Activated CD8-positive, alpha-beta T cell treated with anti-CD3 and anti-CD28 coated beads, Interleukin-2, amount 10 ng/mL, durations not matched to agents 7 days and 5 days (primary cell): ENCODE data around the gene SIGLECL1. TPM values are rescaled to one million over a fixed set of nuclear protein-coding genes. Genes with fewer than 3 reads are reported as not detected.
"Not testable (repeated sequence)": the region's sequence is repeated elsewhere in the genome, so short reads cannot be mapped to it uniquely, and the experiment has no call there.

Experiments used
- ATAC-seq: fragments of 150-1000 bp; cut with Tn5 transposase; one replicate; pipeline ENCODE4 v1.10.0; 2021; ENCODE audit warnings: moderate library complexity
- CTCF ChIA-PET: fragments of 350-600 bp; sonication (Branson Sonifier 250); formaldehyde crosslinking; loops from one replicate; lab custom pipeline; 2021; ENCODE audit warnings: antibody characterized with exemption; lab: Charles Lee
- POLR2A ChIA-PET: fragments of 350-600 bp; sonication (Branson Sonifier 250); formaldehyde crosslinking; loops from one replicate; lab custom pipeline; 2021; ENCODE audit warnings: antibody characterized with exemption; lab: Charles Lee
- DNase-seq: peaks from one replicate; pipeline ENCODE4 v3.0.0-alpha.2; 2020
- H3K27ac Mint-ChIP-seq: one replicate; pipeline ENCODE4 v1.8.0; 2021; ENCODE audit warnings: mild to moderate bottlenecking, mixed read lengths
- H3K27me3 Mint-ChIP-seq: one replicate; pipeline ENCODE4 v1.8.0; 2021; ENCODE audit warnings: low read depth, mixed read lengths
- H3K36me3 Mint-ChIP-seq: one replicate; pipeline ENCODE4 v1.8.0; 2021; ENCODE audit warnings: low read depth, mixed read lengths
- H3K4me1 Mint-ChIP-seq: one replicate; pipeline ENCODE4 v1.8.0; 2021; ENCODE audit warnings: low read depth, mixed read lengths
- H3K4me3 Mint-ChIP-seq: one replicate; pipeline ENCODE4 v1.8.0; 2021; ENCODE audit warnings: mild to moderate bottlenecking, mixed read lengths
- H3K9me3 Mint-ChIP-seq: one replicate; pipeline ENCODE4 v1.8.0; 2022; ENCODE audit warnings: mixed read lengths; ENCODE audit not compliant: insufficient read depth
- total RNA-seq, 2 experiments: library from RNA; stranded (reverse); gene quantifications; one replicate each; pipeline ENCODE4 v1.2.3, GENCODE V29; 2021

Gene SIGLECL1
- total RNA-seq = not detected

DNA sequence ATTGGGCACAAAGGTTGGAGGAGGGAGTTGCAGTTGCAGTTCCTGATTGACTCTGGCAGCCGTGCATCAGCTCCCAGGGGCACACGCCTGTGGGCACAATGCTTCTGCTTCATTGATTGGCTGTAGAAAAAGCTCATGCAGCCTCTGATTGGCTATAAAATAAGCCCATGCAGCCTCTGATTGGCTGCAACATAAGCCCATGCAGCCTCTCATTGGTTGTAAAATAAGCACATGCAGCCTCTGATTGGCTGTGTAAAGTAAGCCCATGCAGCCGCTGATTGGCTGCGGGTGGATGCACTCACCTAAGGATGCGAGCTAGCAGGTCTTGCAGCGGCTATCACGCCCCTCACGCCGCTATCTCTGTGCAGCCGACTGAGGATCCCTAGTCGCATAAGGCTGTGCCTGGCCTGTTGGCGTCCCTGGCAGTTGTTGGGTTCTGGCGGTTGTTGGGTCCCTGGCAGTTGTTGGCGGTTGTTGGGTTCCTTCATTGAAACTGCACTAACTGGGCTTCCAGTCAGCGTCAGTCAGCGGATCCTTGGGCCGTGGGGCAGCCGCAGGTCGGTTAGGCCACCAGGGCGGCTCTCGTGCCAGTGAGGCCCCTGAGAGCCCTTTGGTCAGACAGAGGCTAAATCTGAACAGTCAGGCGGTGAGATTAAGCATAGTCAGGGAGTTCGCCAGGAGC is at the start of gene SIGLECL1:
SIGLECL1 (plus strand) TSS at position 295 of the 682 bp plus-strand sequence. CDS start 12,993 bp downstream, outside the sequence.
- ATAC-seq (no peak), DNase-seq (no peak)
- H3K4me1 Mint-ChIP-seq = peaks cover 80% of the 10 kb centered on the region
- CTCF ChIA-PET = interaction anchor here (3.1 kb wide), 1 partner anchor 9 kb away, joined by 20 read pairs; no protein-coding TSS in a partner anchor
- H3K27me3 Mint-ChIP-seq = no peaks in the 10 kb centered on the region
- peaks cover 14% of the 10 kb centered on the region for H3K36me3 Mint-ChIP-seq
- POLR2A ChIA-PET = no interaction called here
- peak within 1 kb of the TSS; percentile 42 for H3K27ac Mint-ChIP-seq
- no peaks in the 10 kb centered on the region for H3K9me3 Mint-ChIP-seq
- no peak within 1 kb of the TSS for H3K4me3 Mint-ChIP-seq

DNA sequence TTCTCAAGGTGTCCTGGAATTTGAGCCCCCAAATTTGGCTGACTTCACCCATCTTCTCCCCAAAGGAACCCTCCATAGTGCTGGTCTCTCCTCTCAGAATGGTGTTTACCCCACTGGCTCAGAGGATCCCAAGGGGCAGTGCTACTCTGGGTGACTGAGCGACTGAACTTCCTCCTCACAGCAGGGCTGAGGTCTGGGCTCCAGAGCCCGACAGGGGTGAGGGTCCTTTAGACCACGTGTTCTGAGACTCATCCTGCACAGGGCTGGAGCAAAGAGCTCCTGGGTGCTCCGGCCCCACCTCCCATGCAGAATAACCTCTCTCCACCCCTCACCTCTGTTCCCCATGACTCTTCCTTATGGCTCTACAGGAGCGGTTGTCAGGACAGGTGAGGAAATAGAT is 49.2 kb upstream of the SIGLECL1 start:
- Mint-ChIP-seq H3K36me3 (no peaks in the 10 kb centered on the region), H3K4me3 (no peak overlapping the region), H3K9me3 (no peaks in the 10 kb centered on the region), H3K27ac (no peak overlapping the region), H3K4me1 (peaks cover 5% of the 10 kb centered on the region), H3K27me3 (peaks cover 33% of the 10 kb centered on the region)
- DNase-seq (no peak), ATAC-seq (no peak)
- POLR2A ChIA-PET = no interaction called here
- CTCF ChIA-PET = no interaction called here

DNA sequence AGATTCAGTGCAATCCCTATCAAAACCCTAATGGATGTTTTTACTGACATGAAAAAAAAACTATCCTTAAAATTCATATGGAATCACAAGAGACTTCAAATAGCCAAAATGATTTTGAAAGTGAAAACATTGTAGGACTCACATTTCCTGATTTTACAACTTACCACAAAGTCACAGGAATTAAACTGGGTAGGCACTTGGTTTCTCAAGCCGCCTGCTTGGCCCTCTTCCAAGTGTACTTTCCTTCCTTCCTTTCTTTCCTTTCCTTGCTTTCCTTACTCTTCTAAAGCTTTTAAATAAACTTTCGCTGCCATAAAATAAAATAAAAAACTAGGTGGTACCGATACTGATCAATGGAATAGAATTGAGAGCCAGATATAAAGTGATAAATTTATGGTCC is 47.0 kb upstream of the SIGLECL1 start:
- no peak overlapping the region for H3K4me3 Mint-ChIP-seq
- CTCF ChIA-PET = interaction anchor here (0.7 kb wide), 1 partner anchor 63 kb away, joined by 3 read pairs; no protein-coding TSS in a partner anchor

GRCh38 chr19:51204321-51204720 is 46.6 kb upstream of the SIGLECL1 start:
- H3K4me1 Mint-ChIP-seq = peaks cover 17% of the 10 kb centered on the region

More for the DNA sequence above, 47.0 kb upstream of the SIGLECL1 start:
- ATAC-seq (no peak), DNase-seq (no peak)
- Mint-ChIP-seq H3K4me1 (peaks cover 17% of the 10 kb centered on the region), H3K27me3 (peaks cover 38% of the 10 kb centered on the region), H3K9me3 (no peaks in the 10 kb centered on the region), H3K27ac (no peak overlapping the region), H3K36me3 (no peaks in the 10 kb centered on the region)
- POLR2A ChIA-PET = no interaction called here

GRCh38 chr19:51207747-51208146 is 43.1 kb upstream of the SIGLECL1 start:
- ChIA-PET CTCF (interaction anchor here (1.4 to 1.6 kb wide), 2 partner anchors 24 to 51 kb away, joined by 3 read pairs; no protein-coding TSS in a partner anchor), POLR2A (no interaction called here)
- H3K9me3 Mint-ChIP-seq = no peaks in the 10 kb centered on the region
- no peak for ATAC-seq
- H3K27ac Mint-ChIP-seq = no peak overlapping the region
- peaks cover 31% of the 10 kb centered on the region for H3K4me1 Mint-ChIP-seq
- H3K27me3 Mint-ChIP-seq = peaks cover 44% of the 10 kb centered on the region
- DNase-seq = no peak
- H3K4me3 Mint-ChIP-seq = no peak overlapping the region
- no peaks in the 10 kb centered on the region for H3K36me3 Mint-ChIP-seq

More at GRCh38 chr19:51204321-51204720, 46.6 kb upstream of the SIGLECL1 start:
- no peak overlapping the region for H3K27ac Mint-ChIP-seq
- CTCF ChIA-PET = interaction anchor here (0.7 kb wide), 1 partner anchor 63 kb away, joined by 3 read pairs; no protein-coding TSS in a partner anchor
- no peak overlapping the region for H3K4me3 Mint-ChIP-seq
- ATAC-seq (no peak), DNase-seq (no peak)
- peaks cover 42% of the 10 kb centered on the region for H3K27me3 Mint-ChIP-seq
- no peaks in the 10 kb centered on the region for H3K36me3 Mint-ChIP-seq
- H3K9me3 Mint-ChIP-seq = no peaks in the 10 kb centered on the region
- POLR2A ChIA-PET = no interaction called here

GRCh38 chr19:51210191-51210784 is 40.6 kb upstream of the SIGLECL1 start:
- ATAC-seq = no peak
- Mint-ChIP-seq H3K4me3 (no peak overlapping the region), H3K36me3 (no peaks in the 10 kb centered on the region), H3K4me1 (peaks cover 26% of the 10 kb centered on the region), H3K27me3 (peaks cover 29% of the 10 kb centered on the region), H3K9me3 (no peaks in the 10 kb centered on the region), H3K27ac (no peak overlapping the region)
- no peak for DNase-seq
- ChIA-PET POLR2A (no interaction called here), CTCF (no interaction called here)

DNA sequence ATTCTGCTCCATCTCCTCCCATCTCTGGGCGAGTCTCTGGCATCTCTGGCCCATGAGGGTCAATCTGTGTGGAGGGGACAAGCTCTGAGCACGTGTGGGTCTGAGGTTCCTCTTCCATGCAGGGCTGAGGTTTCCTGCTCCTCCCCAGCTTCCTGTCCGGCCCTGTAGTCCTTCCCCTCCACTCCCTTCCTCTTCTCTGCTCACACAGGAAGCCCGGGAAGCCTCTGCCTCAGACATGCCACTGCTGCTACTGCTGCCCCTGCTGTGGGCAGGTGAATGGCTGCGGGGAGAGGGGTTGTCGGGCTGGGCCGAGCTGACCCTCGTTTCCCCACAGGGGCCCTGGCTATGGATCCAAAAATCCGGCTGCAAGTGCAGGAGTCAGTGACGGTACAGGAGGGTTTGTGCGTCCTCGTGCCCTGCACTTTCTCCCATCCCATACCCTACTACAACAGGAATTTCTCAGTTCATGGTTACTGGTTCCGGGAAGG is 40.0 kb upstream of the SIGLECL1 start:
- ATAC-seq, CTCF ChIA-PET, H3K36me3 Mint-ChIP-seq, H3K4me3 Mint-ChIP-seq, H3K9me3 Mint-ChIP-seq, POLR2A ChIA-PET, H3K27ac Mint-ChIP-seq: not testable (repeated sequence)
- H3K4me1 Mint-ChIP-seq = peaks cover 26% of the 10 kb centered on the region
- peak; percentile 20 for DNase-seq
- H3K27me3 Mint-ChIP-seq = peaks cover 26% of the 10 kb centered on the region

DNA sequence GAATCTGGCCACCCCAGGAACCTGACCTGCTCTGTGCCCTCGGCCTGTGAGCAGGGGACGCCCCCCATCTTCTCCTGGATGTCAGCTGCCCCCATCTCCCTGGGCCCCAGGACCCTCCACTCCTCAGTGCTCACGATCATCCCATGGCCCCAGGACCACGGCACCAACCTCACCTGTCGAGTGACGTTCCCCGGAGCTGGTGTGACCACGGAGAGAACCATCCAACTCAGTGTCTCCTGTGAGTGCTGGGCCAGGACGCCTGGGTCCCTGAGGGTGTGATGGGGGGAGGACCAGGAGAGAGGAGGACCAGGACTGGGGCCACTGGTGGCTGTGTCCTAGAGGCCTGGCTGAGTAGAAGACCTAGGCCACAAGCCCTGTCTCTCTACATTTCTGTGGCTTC is 39.0 kb upstream of the SIGLECL1 start:
- ChIA-PET POLR2A (no interaction called here), CTCF (no interaction called here)
- no peaks in the 10 kb centered on the region for H3K36me3 Mint-ChIP-seq
- no peaks in the 10 kb centered on the region for H3K9me3 Mint-ChIP-seq
- H3K27me3 Mint-ChIP-seq = peaks cover 21% of the 10 kb centered on the region
- H3K4me1 Mint-ChIP-seq = peaks cover 26% of the 10 kb centered on the region
- no peak overlapping the region for H3K27ac Mint-ChIP-seq
- ATAC-seq (no peak), DNase-seq (no peak)
- no peak overlapping the region for H3K4me3 Mint-ChIP-seq

DNA sequence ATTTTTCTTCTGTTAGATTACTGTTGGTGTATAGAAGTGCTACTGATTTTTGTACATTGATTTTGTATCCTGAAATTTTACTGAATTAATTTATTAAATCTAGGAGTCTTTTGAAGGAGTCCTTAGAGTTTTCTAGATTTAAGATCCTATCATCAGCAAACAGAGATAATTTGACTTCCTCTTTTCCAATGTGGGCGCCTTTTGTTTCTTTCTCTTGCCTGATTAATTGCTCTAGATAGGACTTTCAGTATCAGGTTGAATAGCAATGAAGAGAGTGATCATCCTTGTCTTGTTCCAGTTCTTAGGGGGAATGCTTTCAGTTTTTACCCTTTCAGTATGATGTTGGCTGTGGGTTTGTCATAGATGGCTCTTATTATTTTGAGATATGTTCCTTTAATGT is 31.6 kb upstream of the SIGLECL1 start:
- Mint-ChIP-seq H3K4me3 (no peak overlapping the region), H3K36me3 (no peaks in the 10 kb centered on the region), H3K4me1 (peaks cover 8% of the 10 kb centered on the region), H3K9me3 (no peaks in the 10 kb centered on the region), H3K27ac (no peak overlapping the region), H3K27me3 (peaks cover 46% of the 10 kb centered on the region)
- DNase-seq = no peak
- ATAC-seq = no peak
- ChIA-PET POLR2A (no interaction called here), CTCF (no interaction called here)

DNA sequence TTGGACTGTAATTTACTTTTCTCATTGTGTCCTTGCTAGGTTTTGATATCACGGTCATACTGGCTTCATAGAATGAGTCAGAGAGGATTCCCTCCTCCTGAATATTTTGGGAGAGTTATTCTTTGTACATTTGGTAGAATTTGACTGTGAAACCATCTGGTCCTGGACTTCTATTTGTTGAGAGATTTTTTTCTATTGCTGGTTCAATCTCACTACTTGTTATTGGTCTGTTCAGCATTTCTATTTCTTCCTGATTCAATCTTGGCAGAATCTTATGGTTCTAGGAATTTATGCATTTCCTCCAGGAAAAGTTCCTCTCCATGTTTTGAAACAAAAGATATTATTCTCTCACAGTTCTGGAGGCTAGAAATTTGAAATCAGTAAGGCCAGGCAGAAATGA is 30.9 kb upstream of the SIGLECL1 start:
- DNase-seq (no peak), ATAC-seq (no peak)
- Mint-ChIP-seq H3K36me3 (no peaks in the 10 kb centered on the region), H3K27ac (no peak overlapping the region), H3K4me1 (peaks cover 15% of the 10 kb centered on the region), H3K9me3 (no peaks in the 10 kb centered on the region), H3K27me3 (peaks cover 46% of the 10 kb centered on the region), H3K4me3 (no peak overlapping the region)
- CTCF ChIA-PET = no interaction called here
- POLR2A ChIA-PET = no interaction called here

GRCh38 chr19:51220996-51221395 is 29.9 kb upstream of the SIGLECL1 start:
- Mint-ChIP-seq H3K4me3 (no peak overlapping the region), H3K4me1 (peaks cover 25% of the 10 kb centered on the region), H3K36me3 (no peaks in the 10 kb centered on the region), H3K27ac (no peak overlapping the region), H3K27me3 (peaks cover 48% of the 10 kb centered on the region), H3K9me3 (no peaks in the 10 kb centered on the region)
- ChIA-PET CTCF (no interaction called here), POLR2A (no interaction called here)
- ATAC-seq (no peak), DNase-seq (no peak)

DNA sequence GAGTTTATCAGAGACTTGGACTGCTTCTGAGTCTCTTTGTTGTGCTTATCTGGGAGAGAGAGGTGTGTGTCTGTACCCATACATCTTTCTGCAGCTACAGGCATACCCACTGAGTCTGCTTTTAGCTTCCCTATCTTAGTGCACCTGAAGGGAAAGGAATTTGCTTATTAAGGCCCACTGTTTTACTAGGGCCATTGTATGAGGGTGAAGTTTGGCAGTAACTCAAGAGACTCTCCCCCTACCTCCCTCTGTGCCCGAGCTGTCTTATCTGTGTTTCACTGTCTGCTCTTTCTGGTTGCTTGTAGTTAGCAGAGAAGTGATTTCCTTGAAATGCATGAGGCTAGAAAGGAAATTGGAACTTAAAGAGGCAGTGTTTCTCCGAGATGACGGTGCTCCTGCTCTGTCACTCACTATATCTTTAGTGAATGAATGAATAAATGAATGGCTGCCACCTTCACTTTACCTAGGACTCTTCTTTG is 26.7 kb upstream of the SIGLECL1 start:
- DNase-seq (no peak), ATAC-seq (no peak)
- H3K4me1 Mint-ChIP-seq = peaks cover 31% of the 10 kb centered on the region
- H3K36me3 Mint-ChIP-seq = no peaks in the 10 kb centered on the region
- peak overlapping the region; percentile 54 for H3K27ac Mint-ChIP-seq
- no peaks in the 10 kb centered on the region for H3K9me3 Mint-ChIP-seq
- H3K4me3 Mint-ChIP-seq = peak overlapping the region; percentile 9
- peaks cover 65% of the 10 kb centered on the region for H3K27me3 Mint-ChIP-seq
- POLR2A ChIA-PET = no interaction called here
- CTCF ChIA-PET = no interaction called here
